Measurements from ENCODE around the gene HK1.

Gene HK1

GRCh38 chr10:69377933-69378332 is 99.6 kb downstream of the HK1 start:
- Histone ChIP-seq H3K27ac (ENCODE audit: extremely low read depth, low read depth, low read length) (no peak overlapping the region), H3K9me3 (ENCODE audit: control insufficient read depth, insufficient read depth, low read depth, low read length) (no peaks in the 10 kb centered on the region), H3K4me3 (ENCODE audit: low read depth, low read length) (no peak overlapping the region), H3K4me1 (ENCODE audit: control insufficient read depth, insufficient read depth, low read length) (no peaks in the 10 kb centered on the region), H3K36me3 (ENCODE audit: control insufficient read depth in 2 of 2, insufficient read depth in 1 of 2, low read length in 2 of 2) (peaks cover 8 to 78% of the 10 kb centered on the region in 2 experiments; a peak in 2 of 3 replicates)
- ChIA-PET CTCF (interaction anchor here (1.3 kb wide), 1 partner anchor 30 kb away, joined by 3 read pairs; no protein-coding TSS in a partner anchor), POLR2A (no interaction called here)
- TF ChIP-seq CTCF (tag by site-specific recombination; IDR thresholded peaks at IDR 0.05): no peak
- no peak for TF ChIP-seq ZNF621 (tag by site-specific recombination; IDR thresholded peaks at IDR 0.05)
- TF ChIP-seq ZNF544 (tag by site-specific recombination; IDR thresholded peaks at IDR 0.05): no peak

GRCh38 chr10:69379800-69380199 is 101.5 kb downstream of the HK1 start:
- H3K9me3 ChIP-seq (ENCODE audit: control insufficient read depth, insufficient read depth, low read depth, low read length): no peaks in the 10 kb centered on the region
- peaks cover 8 to 79% of the 10 kb centered on the region in 2 experiments; a peak in 2 of 3 replicates for H3K36me3 ChIP-seq (ENCODE audit: control insufficient read depth in 2 of 2, insufficient read depth in 1 of 2, low read length in 2 of 2)
- no peaks in the 10 kb centered on the region for H3K4me1 ChIP-seq (ENCODE audit: control insufficient read depth, insufficient read depth, low read length)
- ChIA-PET CTCF (no interaction called here), POLR2A (no interaction called here)
- H3K4me3 ChIP-seq (ENCODE audit: low read depth, low read length): no peak overlapping the region
- TF ChIP-seq ZNF621 (tag by site-specific recombination; IDR thresholded peaks at IDR 0.05): no peak
- no peak for TF ChIP-seq KLF8 (tag by site-specific recombination; IDR thresholded peaks at IDR 0.05)
- no peak for TF ChIP-seq ZNF248 (tag by site-specific recombination; IDR thresholded peaks at IDR 0.05)
- TF ChIP-seq YY2 (tag by site-specific recombination; IDR thresholded peaks at IDR 0.05): no peak
- TF ChIP-seq ZNF133 (tag by site-specific recombination; IDR thresholded peaks at IDR 0.05): no peak
- no peak for TF ChIP-seq ZNF140 (tag by site-specific recombination; IDR thresholded peaks at IDR 0.05)
- TF ChIP-seq SP2 (tag by site-specific recombination; IDR thresholded peaks at IDR 0.05): no peak
- TF ChIP-seq ZNF426 (tag by site-specific recombination; IDR thresholded peaks at IDR 0.05): no peak
- TF ChIP-seq ZSCAN4 (tag by site-specific recombination; IDR thresholded peaks at IDR 0.05): no peak
- TF ChIP-seq ZBTB7A (tag by site-specific recombination; IDR thresholded peaks at IDR 0.05; ENCODE audit: low read depth): no peak
- no peak for TF ChIP-seq BCL6B (tag by site-specific recombination; IDR thresholded peaks at IDR 0.05)
- TF ChIP-seq YY1 (tag by site-specific recombination; IDR thresholded peaks at IDR 0.05): no peak
- TF ChIP-seq TSHZ1 (tag by site-specific recombination; IDR thresholded peaks at IDR 0.05; ENCODE audit: borderline replicate concordance): no peak
- no peak overlapping the region for H3K27ac ChIP-seq (ENCODE audit: extremely low read depth, low read depth, low read length)

Measured in HEK293 (cell line).